Central memory CD4-positive, alpha-beta T cell (primary cell): Measurements from ENCODE around the gene MRPL22.
"Not testable (repeated sequence)": the region's sequence is repeated elsewhere in the genome, so short reads cannot be mapped to it uniquely, and the experiment has no call there.

Experiments used
- DNase-seq: peaks from one replicate; pipeline ENCODE4 v3.0.0; 2022

The MRPL22 gene

DNA sequence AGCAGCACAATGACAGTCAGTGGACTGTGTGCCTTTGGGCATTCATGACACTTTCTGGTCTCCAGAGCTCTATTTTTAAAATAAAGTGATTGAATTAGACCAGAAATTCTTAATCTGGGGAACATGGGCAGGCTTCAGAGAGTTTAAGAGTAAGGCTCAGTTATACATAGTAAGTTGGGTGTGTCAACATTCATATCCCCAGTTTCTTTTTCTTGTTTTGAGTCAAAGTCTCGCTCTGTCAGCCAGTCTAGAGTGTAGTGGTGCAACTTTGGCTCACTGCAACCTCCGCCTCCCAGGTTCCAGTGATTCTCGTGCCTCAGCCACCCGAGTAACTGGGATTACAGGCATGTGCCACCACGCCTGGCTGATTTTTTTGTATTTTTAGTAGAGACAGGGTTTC, 59.0 kb downstream of the MRPL22 start:
- no peak for DNase-seq

DNA sequence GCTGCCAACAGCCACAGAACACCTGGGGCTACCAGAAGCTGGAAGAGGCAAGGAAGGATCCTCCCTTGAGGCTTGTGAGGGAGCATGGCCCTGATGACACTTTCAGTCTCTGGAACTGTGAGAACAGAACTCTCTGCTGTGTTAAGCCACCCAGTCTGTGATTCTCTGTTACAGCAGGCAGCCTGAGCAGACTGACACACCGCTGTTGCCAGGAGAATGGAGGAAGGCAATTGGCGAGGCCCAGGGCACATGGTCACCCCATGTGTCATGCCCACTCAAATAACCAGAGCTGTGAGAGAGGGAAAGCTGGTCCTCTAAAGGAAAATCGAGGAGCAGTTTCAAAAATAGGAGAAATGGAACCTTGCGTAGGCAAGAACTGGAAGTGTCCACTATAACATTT, 60.6 kb downstream of the MRPL22 start:
- no peak for DNase-seq

DNA sequence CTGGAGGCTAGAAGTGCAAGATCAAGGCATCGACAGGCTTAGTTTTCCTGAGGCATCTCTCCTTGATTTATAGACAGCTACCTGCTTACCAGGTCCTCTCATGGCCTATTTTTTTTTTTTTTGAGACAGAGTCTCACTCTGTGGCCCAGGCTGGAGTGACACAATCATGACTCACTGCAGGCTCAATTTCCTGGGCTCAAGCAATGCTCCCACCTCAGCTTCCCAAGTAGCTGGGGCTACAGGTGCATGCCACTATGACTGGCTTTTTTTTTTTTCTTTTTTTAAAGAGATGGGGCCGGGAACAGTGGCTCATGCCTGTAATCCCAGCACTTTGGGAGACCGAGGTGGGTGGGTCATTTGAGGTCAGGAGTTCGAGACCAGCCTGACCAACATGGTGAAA, 61.8 kb downstream of the MRPL22 start:
- DNase-seq: not testable (repeated sequence)

DNA sequence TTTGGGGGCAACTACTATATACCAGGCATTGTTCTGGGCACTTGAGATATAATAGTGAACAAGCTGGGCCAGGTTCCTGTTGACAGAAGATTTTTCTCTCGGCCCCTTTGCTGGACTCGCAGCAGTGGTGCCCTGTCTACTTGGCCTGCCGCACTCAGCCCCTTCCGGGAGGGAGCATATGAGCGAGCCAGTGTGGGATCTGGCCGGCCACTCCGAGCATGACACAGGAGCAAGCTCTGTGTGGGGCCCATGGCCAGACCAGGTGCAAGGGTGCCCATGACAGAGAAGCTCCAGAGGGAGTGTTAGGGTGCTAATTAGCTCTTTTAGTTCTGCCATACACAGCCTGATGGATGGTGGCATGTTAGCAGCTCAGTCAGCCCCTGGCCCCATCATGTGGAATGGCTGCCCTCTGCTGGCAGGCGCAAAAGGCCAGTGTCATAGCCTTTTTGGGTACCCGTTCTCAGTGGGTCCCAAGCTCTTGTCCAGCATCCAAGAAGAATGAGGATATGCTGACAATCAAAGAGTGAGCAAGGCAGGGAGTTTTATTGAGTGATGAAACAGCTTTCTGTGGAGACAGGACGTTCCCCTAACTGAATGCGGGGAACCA, 63.4 kb downstream of the MRPL22 start:
- DNase-seq: no peak

DNA sequence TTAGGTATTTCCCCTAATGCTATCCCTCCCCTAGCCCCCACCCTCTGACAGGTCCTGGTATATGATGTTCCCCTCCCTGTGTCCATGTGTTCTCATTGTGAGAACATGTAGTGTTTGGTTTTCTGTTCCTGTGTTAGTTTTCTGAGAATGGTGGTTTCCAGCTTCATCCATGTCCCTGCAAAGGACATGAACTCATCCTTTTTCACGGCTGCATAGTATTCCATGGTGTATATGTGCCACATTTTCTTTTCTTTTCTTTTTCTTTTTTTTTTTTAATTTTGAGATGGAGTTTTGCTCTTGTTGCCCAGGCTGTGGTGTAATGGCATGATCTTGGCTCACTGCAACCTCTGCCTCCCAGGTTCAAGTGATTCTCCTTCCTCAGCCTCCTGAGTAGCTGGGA, 65.4 kb downstream of the MRPL22 start:
- not testable (repeated sequence) for DNase-seq

DNA sequence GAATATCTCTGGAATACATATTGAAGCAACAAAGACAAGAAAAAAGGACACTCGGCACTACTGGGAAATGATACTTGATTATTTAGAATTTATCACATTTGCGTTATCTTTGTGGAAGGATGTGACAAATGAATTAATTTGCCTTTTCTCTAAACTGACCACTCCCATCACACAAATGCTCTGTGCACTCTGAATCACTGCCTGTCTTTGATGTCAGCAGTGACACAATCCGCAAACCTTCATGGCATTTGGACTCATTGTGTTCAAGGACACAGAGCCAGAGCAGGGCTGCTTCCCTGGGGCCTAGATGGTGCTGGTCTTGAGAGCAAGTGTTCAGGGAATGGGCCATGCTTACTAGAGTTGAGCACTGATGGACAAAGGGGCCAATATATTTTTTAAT, 67.8 kb downstream of the MRPL22 start:
- DNase-seq: no peak

DNA sequence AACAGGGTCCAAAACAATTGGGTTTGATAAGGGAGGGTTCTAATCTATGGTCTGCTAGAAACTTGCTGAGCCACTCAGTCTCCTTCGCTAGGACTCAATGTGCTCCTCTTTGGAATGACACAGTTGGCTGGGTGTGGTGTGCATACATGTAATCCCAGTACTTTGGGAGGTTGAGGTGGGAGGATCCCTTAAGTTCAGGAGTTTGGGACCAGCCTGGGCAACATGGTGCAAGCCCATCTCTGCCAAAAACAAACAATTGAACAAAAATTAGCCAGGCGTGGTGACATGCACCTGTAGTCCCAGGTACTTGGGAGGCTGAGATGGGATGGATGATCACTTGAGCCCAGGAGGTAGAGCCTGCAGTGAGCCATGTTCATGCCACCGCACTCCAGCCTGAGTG, 70.0 kb downstream of the MRPL22 start:
- DNase-seq: no peak

DNA sequence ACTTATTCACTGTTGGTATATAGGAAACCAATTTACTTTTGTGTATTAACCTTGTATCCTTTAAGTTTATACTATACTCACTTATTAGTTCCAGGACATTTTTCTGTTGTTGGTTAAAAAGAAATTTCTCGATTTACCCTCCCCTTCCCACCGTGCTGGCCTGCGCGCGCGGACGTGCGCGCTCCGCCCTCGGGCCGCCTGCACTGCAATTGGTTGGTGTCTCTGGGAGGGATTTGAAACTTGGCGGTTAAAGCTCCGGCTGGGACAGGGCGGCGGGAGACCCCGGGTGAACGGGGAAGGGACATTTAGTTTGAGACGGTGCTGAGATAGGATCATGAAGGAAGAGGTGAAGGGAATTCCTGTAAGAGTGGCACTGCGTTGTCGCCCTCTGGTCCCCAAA, 72.7 kb downstream of the MRPL22 start, which contains the start of gene KIF4B:
Gene KIF4B (plus strand): TSS at position 230 of the 400 bp plus-strand sequence. CDS start 105 bp downstream, at position 335.
- no peak for DNase-seq

DNA sequence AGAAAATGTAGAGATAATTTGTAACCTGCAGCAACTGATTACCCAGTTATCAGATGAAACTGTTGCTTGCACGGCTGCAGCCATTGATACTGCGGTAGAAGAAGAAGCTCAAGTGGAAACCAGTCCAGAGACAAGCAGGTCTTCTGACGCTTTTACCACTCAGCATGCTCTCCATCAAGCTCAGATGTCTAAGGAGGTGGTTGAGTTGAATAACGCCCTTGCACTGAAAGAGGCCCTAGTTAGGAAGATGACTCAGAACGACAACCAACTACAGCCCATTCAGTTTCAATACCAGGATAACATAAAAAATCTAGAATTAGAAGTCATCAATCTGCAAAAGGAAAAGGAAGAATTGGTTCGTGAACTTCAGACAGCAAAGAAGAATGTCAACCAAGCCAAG, 74.4 kb downstream of the MRPL22 start:
- no peak for DNase-seq

DNA sequence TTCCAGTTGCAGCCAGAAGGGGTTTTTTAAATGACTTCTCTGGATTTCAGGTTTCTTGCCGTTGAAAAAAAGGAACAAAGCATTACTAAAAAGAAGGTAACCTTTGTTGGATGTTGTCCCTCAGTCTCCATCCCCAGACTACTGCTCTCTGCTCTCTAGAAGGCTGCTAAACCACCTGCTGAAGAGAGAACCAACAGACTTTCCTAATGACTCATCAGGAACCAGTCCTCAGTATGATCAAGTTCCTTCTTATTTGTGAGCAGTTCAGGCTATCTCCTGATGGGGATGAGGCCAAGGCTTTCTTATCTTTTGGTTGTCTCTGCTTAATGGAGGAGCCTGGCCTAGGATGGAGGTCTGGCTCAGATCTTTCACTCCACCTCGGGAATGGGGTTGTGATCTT, 76.7 kb downstream of the MRPL22 start:
- no peak for DNase-seq
